Activated CD4-positive, alpha-beta T cell treated with anti-CD3 and anti-CD28 coated beads, Interleukin-2, Interleukin-6, amounts not matched to agents 100 ng/mL and 50 ng/mL, durations not matched to agents 16 hours and 8 hours (primary cell): ENCODE results near the gene F13A1.

Experiments
- DNase-seq: peaks from one replicate; pipeline ENCODE4 v3.0.0-alpha.2; 2020

The F13A1 gene

DNA sequence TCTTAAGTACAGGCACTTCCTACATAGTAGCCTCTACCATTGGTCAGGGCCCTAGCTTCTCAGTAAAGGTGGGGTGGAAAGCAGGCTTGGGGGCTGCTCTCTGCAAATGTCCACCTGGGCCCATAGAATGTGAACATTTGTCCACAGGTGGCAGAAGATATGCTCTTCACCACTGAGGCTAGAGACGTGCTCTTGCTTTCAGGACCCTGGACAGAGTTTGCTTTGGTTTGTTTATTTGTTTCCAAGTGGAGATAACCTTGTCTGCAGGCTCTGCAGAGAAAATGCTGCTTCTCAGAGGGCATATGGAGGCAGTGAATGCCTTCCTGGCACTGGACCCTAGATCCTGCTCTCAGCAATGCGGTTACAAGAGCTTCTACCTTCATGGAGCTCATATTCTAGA, 129.0 kb downstream of the F13A1 start:
- no peak for DNase-seq

DNA sequence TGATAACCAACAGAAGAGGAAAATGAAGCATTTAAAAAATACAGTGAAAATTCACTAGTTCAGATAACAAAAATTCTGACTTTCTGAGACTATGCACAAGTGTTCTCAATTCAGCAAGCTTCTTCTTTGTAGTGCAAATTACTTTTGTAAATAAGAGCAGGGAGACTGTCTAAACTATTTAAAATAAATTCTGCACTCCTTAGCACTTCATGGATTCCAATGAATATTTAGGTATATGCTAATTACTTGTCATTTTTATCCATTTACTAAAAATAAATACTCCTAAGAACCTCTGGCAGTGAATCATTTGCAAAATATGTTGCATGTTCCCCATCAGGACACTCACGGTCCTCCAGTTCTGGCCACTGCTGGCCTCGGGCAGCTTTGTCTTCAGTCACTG, 139.8 kb downstream of the F13A1 start:
- no peak for DNase-seq

DNA sequence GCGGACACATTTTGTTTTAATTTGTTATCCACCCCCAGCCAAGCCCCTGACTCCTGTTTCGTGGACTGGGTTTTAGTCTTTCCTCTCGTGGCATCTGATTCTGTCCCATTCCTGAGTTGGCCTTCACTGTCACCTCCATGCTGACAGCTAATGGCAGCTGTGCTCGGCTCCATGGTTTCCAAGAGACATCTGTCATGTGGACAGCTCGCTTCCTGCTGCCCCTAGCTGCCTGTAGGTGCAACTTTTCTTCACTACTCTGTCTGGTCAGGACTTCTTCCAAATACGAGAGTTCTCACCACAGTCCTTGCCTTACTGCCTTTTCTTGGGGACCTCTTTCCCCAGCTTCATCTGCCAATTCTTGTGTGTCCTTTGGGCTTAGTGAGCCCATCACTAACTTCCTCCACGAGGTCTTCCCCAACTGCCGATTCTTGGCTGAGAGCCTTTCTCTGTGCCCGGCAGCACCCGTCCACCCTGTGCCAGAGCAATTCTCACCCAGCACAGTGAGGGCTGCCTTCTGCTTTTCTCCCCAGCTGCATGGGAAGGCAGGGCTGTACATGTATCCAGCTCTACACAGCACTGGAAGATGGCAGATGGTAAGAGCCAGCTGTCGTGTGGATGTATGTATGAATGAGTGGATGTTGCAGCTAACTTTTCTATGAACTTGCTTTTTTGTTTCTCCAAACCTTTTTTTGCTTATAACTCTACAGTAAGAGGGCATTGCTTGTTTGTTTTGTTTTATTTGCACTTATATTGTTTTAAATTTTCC, 140.4 kb downstream of the F13A1 start:
- DNase-seq = no peak

- DNase-seq = no peak
These were observed 141.7 kb downstream of the F13A1 start for GRCh38 chr6:6178795-6179194.

DNA sequence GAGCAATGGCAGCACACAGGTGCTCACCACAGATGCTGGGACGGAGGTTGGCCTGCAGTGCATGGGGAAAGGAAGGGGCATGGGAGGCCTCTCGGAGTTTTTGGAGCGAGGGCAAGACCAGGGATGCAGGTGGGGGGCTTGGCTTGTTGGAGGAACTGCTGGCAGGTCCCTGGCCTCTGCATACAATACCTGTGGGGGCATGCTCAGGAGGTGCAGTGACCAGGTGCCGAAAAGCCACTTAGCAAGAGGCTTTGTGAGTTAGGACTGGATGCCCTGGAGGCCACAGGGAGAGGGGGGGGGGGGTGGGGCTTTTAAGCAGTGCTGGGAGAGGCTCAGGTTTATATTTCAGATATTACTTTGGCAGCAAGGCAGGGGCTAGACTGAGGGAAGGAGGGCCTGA, 142.7 kb downstream of the F13A1 start:
- DNase-seq = no peak

DNA sequence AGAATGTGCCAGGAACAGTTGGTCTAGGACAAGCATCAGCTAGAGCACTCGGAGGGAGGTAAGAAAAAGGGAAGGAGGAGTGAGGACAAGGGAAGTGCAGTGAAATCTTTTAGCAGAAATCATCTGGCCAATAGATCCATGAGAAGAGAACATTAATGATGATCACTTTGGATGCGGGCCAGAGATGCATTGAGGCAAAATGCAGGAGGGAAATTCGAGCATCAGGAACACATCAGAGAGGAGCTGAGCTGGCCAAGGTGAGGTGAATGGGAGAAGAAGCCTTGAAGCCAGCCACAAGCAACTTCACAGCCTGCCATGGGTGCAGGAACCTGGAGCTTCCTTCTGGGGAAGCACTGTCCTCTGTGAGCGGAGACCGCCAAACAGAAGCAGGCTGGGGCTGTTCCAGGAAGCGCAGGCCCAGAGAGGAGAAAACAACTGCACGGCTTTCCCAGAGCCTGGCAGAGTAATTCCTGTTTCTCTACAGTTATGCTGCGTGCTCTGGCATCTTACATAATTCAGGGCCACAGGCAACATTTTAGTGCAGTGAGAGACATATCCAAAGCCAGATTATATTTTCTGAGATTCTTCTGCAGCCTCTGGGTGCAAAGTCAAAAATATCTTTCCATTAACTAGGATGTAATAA, 143.8 kb downstream of the F13A1 start:
- no peak for DNase-seq

DNA sequence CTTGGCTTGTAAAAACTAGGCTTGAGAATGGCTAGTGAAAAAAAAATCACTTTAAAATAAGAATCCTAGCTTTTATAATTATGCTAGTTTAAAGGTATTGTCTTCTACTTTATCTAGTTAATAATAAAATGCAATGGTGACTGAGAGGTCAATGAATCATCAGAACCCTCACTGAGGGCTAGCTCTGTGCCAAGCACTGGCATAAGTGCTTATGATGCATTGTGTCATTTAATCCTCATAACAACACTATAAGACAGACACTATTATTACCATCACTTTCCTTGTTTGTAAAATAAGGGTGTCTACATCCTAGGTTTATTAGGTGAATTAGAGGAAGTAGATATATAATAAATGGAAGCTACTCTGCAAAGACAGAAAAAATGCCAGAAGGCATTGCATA, 144.3 kb downstream of the F13A1 start:
- DNase-seq = no peak

GRCh38 chr6:6169141-6169540, 151.3 kb downstream of the F13A1 start:
- no peak for DNase-seq

DNA sequence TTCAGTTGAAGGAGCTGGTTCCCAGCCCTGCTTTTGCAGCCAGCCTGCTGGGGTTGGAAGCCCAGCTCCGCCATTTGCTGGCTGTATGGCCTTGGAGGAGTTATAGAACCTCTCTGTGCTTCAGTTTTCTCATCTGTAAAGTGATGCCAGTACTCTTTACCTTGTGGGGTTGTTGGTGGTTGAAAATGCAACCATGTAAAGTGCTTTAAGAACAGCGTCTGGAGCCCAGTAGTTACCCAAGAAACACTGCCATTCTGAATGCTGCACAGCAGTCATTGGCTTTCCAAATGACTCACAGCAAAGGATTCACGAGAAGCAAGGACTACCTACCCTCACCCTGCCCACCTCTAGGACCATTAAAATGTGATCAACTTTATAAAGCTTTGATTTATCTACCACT, 154.4 kb downstream of the F13A1 start:
- no peak for DNase-seq

- DNase-seq = no peak
These were observed 156.1 kb downstream of the F13A1 start for GRCh38 chr6:6164367-6164766.

DNA sequence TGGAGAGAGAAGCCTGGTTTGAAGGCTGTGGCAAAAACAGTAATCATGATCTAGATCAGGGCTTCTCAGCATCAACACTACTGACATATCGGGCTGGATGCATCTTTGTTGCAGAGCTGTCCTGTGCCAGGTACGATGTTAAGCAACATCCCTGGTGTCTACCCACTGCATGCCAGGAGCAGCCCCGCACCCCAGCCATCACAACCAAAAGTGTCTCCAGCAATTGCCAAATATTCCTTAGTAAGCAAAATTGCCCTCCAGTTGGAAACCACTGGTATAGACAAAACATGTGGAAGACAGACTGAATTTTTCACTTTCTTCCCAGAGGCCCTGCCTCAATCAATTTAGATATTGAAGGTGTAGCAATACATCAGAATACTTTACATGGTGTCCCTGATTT, 166.1 kb downstream of the F13A1 start:
- DNase-seq = no peak

DNA sequence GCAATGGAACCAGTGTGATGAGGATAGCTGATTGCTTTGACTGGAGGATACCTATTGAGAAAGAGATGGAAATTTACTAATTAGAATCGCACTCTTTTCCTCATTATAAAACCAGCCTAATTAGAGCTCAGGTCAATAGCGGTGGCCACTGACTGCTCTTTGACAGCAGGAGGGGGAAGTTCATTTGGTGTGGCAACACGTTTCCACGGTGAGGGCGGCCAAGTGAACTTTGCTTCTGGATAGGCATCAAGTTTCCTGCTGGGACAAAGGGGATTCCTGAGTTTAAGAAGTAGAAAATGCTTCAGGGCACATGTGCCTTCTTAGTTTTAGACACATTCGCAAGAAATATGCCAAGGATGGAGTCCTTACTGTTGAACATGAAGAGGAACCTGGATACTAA, 168.4 kb downstream of the F13A1 start:
- no peak for DNase-seq

DNA sequence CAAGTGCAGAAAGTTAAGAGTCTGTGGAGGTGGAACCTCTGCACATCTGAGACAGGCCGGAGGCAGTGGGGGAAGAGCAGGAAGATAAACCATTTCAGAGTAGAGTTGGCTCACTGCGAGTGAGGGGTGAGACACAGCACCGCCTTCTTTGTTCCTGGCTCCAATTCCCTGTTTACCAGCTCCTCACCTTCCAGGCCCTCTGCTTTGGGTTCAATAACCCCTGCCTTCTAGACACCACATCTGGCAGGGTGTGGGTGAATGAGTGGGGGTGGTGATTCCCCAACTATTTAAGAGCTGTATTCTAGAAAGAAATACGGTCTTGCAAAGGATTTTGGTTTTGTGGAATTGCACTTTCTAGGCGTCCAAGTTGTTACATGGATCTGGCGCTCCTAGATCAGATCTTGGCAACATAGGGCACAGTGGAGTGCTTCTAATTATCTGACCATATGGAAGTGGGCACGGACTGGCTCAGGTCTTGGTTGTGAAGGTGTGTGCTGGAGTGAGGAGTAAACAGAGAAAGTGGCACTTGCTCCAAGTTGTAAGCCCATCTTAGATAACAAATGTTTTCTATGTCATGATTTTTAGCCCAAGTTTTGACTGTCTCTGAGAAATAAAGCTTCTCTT, 172.2 kb downstream of the F13A1 start:
- no peak for DNase-seq

- DNase-seq = peak; percentile 55
These were observed 188.9 kb downstream of the F13A1 start for GRCh38 chr6:6131492-6132109.

DNA sequence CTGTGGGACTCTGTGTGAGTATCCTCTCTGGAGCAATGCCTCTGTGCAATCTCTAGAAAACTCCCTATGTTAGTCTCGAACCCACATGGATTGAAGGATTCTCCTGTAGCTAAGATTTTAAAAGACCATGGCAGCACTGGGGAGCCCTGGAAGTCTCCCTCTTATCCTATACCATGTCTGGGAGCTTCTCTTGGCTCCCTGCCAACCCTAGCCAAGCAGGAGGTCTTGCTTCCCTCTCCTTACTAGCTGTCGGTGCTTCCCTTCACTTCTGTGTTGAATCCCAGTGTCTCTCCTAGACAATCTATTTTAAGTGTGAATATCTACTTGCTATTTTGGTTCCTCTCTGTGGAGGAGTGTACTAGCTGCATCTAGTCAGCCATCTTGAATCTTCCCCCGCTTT, 195.0 kb downstream of the F13A1 start:
- no peak for DNase-seq

DNA sequence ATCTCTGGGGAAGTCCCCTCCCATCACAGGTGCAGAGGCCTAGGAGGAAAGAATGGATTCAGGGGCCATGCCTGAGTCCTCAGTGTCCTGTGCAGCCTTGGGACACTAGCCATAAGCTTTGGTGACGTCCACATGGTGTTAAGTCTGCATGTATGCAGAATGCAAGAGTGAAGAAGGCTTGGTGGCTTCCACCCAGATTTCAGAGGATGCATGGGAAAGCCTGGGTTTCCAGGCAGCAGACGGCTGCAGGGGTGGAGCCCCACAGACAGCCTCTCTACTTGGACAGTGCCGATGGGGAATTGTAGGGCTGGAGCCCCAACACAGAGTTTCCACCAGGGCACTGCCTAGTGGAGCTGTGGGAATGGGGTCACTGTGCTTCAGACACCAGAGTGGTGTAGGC, 196.7 kb downstream of the F13A1 start:
- DNase-seq = no peak

GRCh38 chr6:6121943-6122342, 198.5 kb downstream of the F13A1 start:
- DNase-seq = no peak

GRCh38 chr6:6105472-6106036, 214.9 kb downstream of the F13A1 start:
- no peak for DNase-seq
